RPMI7951 (cell line): Measurements from ENCODE around the gene COX5B. TPM values are rescaled to one million over a fixed set of nuclear protein-coding genes. Genes with fewer than 3 reads are reported as not detected.
"Not testable (repeated sequence)": the region's sequence is repeated elsewhere in the genome, so short reads cannot be mapped to it uniquely, and the experiment has no call there.

Experiments
- DNase-seq: peaks from one replicate; pipeline ENCODE4 v3.0.0-alpha.2; 2012; ENCODE audit warnings: low read depth
- total RNA-seq: library from RNA; depleted of rRNA; stranded (reverse); fragments of >200 nt; shearing (Covaris generic); gene quantifications from 2 replicates; pipeline ENCODE4 v1.2.3, GENCODE V29; 2014; rRNA removed

The COX5B gene, protein sequence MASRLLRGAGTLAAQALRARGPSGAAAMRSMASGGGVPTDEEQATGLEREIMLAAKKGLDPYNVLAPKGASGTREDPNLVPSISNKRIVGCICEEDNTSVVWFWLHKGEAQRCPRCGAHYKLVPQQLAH
- total RNA-seq, result 800 and 979 TPM in 2 replicates

DNA sequence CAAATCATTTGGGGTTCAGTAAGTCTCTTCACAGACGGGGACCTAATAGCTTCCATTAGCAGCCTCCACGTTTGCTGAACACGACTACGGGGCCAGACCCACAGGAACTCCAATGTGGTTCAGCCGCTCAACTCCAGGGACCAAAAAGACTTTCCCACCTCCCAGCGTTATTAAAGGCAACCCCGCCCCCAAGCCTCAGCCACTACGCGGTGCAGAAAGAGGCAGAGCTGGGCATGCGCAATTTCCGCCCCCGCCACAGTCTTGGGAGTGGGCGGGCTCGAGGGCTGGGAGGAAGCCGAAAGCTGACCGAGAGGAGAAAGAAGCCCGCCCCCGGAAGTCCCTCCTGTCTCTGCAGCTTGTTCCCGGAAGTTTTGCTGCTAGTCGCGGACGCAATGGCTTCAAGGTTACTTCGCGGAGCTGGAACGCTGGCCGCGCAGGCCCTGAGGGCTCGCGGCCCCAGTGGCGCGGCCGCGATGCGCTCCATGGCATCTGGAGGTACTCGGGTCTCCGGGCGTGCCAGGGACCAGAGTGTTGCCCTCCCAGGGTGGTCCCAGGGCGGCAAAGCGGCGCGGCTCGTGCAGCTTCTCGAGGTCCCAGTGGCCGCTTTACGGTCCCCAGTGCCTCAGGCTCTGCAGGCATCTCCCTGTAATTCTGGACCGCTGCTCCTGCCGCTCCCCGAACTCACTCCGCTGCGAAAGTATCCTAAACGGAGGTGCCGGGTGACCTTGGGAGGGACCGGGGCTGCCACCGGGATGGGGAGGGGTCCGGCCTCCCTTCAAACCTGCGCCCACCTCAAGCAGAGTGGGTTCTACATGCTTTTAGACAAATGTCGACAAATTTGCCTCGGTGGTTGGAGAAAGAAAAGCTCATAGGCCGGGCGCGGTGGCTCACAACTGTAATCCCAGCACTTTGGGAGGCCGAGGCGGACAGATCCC lies at the start of gene COX5B:
COX5B (plus strand) TSS at position 368 of the 935 bp plus-strand sequence; CDS start at position 393, 25 bp downstream.
- DNase-seq, result peak; percentile 98

DNA sequence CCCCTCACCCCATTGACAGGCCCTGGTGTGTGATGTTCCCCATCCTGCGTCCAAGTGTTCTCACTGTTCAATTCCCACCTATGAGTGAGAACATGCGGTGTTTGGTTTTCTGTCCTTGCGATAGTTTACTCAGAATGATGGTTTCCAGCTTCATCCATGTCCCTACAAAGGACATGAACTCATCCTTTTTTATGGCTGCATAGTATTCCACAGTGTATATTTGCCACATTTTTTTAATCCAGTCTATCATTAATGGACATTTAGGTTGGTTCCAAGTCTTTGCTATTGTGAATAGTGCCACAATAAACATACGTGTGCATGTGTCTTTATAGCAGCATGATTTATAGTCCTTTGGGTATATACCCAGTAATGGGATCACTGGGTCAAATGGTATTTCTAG lies 49.7 kb upstream of the COX5B start:
- DNase-seq, result not testable (repeated sequence)

DNA sequence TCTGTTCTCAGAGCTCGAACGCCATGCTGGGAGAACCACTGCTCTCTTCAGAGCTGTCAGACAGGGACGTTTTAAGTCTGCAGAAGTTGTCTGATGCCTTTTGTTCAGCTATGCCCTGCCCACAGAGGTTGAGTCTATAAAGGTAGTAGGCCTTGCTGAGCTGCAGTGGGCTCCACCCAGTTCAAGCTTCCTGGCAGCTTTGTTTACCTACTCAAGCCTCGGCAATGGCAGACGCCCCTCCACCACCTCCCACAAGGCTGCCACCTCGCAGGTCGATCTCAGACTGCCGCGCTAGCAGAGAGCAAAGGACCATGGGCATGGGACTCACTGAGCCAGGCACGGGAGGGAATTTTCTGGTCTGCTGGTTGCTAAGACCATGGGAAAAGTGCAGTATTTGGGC lies 44.3 kb upstream of the COX5B start:
- not testable (repeated sequence) for DNase-seq

DNA sequence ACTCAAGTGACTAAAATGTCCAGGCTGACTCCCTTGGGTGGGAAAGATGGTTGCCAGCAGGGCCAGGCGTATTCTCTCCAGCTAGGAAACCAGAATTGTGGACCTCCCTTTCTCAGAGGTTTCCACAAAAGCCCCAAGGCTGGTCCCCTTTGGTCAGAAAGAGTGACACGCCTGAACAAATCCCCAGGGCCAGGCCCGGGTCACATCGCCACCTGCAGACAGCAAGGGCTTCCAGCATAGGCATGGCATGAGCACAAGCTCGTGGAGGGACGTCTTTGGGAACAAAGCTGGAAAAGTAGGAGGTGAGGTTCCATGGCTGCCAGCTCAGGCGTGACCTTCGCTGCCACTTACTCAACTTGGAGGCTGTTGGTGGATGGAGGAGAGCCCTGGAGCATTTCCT lies 40.8 kb upstream of the COX5B start:
- DNase-seq, result not testable (repeated sequence)

DNA sequence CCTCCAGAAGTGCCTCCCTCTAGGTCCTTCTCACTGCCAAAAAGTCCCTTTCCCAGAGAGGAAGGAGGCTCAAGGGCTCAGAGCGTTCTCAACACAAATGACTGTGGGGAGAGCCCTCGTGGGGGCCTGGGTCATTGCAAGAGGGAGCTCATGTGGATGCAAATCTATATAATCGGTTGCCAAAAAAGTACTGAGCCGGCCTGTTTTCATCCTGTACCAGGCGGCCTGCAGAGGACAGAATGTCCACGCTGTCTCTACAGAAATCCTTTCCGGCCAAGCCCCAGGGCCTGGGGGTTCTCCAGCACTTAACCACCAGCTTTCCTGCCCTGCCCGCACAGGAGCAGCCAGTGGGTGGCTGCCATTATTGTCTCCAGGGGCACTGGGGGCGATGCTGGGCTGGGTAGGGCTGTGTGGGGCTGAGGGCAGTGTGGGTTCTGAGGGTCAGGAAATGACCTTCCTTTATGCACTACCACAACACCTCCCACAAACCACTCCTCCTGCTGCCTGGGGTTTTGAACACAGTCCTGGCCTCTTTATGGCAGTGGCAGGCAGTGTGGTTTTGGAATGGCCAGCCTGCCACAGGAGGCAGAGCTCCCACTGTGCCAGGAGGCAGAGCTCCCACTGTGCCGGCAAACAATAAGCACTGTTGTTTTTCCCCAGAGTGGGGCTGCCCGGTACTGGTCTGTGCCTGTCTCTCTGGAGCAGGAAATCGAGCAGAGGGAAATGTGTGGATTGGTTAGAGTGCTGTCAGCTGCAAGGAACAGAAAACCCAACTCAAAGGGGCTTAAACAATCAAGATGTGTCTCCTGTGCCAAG lies 40.1 kb upstream of the COX5B start:
- DNase-seq, result peak; percentile 28

DNA sequence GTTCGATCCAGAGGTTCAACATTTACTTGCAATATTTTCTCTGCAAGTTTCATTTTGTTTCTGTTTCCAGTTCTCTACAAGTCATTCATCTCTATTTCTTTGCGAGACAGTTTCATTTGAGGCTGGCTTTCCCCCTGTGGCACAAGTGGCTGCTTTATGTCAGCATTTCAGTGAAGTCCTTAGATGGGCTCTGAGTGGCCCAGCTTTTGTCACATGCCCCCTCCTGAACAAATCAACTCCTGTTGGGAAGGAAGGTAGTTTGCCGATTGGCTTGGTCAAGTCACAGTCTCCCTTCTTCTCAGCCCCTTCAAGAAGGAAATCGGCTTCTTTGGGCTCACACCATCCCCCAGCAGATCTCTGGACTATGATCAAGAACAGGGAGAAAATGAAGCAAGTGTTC lies 37.1 kb upstream of the COX5B start:
- DNase-seq, result not testable (repeated sequence)

DNA sequence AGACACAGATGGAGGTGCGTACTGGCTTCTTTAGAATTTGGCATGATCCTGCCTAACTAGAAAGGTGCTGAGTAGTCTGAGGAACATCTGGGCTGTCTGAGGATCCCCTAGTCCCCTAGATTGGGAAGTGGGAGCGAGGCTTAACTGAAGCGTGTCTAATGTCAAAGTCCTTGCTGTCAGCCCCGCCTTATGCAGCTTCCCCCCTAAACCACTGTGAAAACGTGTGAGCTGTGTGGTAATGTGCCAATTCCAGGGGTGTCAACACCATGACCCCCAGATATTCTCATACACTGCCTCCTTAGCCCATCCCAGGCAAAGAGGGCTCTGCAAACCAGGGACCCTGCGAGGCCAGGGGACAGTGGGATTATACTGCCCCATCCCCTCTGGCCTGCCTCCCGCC lies 34.0 kb upstream of the COX5B start:
- DNase-seq, result not testable (repeated sequence)

DNA sequence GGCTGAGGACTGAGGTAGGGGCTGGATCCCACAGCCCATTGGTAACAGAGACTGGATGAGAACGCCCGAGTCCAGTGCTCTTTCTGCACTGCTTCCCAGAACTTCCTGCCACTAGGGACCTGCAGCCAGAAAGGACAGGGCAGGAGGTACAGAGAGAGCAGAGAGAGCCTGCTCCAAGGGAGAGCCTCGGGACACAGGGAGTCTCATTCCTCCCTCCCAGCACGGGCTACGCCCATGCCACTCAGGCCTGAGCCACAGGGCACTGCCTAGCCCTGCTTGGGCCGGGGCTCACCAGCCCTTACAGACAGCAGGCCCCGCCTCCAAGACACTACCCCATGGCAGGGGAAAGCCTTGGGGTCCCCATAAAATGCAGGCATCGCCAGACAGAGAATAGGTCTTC lies 30.1 kb upstream of the COX5B start:
- not testable (repeated sequence) for DNase-seq

DNA sequence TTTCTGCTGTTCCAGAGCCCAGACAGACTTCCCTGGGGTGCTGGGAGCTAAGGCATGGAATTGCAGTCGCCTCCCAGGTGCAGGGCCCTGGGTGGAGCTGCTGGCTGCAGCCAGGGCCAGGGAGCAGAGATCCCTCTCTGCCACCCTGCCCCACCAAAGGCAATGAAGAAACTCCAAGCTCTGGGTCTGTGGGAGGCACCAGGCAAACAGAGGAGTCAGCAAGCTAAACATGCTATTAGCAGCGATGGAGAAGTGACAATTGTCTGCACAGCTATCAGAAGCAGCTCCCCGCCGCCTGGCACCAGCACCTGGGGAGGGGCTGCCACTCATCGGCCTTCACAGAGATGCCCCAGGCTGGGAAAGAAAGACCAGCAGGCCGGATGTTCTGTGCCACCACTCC lies 28.0 kb upstream of the COX5B start:
- no peak for DNase-seq

DNA sequence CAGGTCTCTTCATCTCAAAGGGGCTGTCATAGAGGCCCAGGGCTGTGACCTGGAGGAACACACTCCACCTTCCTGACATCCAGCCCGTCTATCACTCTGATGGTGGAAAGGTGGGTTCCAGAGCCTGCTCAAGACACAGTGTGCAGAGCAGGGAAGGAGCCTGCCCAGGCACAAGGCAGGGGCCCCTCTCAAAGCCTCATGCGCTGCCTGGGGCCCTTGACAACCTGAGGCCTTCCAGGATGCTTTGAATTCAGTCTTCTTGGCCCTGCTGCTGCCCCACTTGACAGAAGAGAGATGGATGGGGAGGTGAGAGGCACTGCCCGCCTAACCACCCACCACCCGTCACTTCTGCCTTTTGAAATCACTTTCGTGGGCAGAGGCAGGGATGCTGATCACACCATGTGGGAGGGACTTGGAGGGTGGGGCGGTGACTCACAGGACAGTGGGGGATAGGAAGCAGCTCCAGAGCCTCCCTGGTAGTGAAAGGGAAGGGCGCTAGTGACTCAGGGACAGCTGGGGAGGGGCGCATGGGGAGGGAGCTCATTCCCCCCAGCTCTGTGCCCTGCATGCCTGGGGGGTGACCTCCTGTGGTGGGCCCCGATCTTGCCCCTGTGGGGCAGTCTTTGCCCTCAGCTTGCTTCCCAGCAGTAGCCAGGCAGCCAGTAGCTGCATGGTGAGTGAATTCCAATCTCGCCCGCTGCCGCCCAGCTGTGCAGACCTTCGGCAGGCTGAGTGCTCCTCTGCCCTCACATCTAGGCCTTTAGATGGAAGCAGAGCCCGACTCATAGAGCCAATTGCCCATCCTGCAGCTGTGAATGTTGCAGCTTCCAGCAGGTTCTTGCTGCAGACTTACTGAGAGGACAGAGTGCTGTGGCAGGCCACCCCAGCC lies 26.7 kb upstream of the COX5B start:
- peak; percentile 71 for DNase-seq

DNA sequence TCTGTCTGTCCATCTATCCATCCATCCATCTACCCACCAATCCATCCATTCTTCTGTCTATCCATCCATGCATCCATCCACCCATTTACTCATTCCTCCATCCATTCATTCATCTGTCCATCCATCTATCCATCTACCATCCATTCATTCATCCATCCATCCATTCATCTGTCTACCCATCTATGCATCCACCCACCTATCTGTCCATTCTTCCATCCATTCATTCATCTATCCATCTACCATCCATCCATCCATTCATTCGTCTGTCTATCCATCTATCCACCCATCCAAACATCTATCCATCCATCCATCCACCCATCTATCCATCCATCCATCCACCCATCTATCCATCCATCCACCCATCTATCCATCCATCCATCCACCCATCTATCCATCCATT lies 25.4 kb upstream of the COX5B start:
- DNase-seq, result not testable (repeated sequence)

DNA sequence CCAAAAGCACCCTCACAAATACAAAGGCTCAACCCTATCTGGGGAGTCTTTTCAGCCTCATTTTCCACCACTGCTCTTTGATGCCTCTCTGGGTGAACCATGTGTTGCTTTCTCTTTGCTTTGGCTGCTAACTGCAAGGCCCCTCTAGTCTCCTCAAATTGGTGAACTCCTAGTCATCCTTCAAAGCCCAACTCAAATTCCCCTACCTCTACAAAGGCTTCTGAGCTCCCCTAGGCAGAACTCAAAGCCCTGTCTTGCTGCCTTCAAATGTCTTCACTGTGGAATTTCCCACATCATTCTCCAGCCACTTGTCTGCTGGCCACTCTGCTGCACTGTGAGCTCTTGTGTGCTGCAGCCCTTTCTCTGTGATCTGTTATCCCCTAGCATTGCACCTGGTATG lies 22.9 kb upstream of the COX5B start:
- DNase-seq, result not testable (repeated sequence)

DNA sequence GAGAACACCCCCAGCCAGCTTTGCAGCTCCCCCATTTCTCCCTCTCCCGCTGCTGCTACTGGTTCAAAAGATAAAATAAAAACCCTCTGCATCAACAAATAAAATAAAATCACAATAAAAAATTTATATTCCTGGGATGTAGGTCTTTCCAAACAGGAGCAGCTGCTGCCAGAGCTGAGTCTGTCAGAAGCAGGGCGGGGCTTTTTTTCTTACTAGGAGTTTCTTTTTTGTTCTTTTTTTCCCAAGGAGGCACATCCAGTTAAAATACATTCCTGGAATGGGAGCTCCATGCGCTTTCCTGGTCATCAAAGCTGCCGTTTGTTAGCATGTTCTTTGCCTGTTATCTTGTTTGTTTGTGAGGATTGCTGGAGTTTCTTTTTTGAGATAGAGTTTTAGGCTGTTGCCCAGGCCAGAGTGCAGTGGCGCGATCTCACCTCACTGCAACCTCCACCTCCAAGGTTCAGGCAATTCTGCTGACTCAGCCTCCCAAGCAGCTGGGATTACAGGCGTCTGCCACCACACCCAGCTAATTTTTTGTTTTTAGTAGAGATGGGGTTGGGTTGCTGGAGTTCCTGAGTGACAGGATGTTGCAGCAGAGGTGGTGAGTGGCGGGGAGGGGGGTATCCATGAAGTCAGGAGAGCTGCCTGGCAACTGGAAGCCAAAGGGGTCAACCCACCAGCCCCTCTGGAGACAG lies 20.4 kb upstream of the COX5B start:
- not testable (repeated sequence) for DNase-seq

DNA sequence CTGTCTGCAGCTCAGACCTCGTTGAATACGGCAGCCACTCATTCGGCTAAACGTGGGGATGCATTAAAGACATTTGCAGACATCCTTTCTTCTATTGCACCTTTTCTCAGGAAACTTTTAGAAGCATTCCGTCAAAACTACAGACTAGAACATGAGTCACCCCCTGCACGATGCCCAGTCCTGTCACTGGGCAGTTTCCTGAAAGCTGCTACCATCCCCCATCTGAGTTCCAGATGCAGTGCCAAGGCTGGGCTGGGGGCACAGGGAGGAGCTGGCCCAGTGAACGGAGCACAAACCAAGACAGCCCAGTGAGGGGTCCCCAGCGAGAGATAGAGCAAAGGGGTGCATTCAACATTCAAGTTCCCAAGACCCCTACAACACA lies 19.8 kb upstream of the COX5B start:
- not testable (repeated sequence) for DNase-seq

DNA sequence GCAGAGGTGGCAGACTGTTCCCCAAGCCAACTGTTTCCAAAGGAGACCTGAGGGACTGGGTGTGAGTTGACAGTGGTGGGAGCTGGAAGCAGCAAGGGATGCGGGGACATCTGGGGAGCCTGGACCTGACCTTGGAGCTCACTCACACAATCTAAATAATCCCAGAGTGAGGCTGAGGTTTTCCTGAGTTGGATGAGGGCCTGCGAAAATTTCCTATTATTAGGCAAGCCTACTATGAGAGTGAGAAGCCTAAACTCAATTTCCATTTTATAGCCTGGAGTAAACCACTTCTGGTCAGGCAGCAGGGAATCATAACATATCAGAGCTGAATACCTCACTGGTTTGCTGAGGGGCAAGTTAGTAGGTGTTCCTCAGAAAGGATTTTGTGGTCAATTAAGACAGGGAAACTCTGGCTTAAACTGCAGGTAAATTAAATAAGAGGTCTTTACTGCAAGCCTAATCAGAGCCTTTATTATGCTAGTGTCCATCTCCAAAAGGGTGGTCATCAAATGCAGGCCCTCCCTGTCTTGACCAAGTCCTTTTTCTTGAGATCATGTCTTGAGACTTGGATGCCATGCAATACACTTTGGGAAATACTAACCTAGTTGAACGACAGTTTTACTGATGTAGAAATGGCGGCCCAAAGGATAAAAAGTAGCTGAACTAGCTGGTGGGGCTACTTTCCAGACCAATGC lies 1.7 kb upstream of the COX5B start:
- no peak for DNase-seq

DNA sequence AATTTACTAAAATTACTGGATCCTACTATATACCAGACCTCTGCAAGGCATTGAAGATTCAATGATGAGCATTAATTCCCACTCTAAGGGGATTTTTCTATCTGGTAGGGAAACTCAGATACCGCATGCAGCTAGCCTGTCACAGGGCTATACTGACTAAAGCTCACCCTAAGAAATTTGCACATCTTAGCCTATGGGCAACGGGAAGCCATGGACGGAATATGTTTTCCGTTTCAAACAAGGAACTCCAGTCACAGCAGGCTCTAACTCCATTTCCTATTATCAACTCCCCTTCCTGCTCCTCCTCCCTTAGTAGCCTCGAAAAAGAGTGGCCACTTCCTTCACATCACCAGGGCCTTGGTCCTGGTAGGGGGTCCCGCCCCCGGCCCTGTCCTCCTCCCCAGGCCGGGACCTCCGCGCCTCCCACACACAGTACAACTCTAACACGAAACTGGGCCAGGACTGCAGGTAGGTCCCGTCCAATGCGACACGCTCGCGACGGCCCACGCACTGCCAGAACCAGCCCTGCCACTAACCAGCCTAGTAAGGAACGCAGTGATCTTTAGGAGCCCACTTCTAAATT lies 659 bp upstream of the COX5B start:
- peak; percentile 26 for DNase-seq

DNA sequence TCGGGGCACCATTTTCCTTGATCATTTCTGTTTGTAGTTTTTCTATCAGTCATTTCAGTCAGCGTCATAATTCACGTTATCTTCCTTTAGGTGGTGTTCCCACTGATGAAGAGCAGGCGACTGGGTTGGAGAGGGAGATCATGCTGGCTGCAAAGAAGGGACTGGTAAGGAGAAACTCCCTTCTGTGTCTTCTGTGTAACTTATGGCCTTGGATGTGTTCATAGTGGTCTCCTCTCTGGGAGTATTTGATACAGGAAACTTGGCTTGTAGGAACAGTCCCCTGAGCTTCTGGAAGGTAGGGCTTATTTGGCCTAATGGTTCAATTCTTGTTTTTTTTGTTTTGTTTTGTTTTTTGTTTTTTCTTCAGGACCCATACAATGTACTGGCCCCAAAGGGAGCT lies 1.1 kb downstream of the COX5B start:
- DNase-seq, result no peak

DNA sequence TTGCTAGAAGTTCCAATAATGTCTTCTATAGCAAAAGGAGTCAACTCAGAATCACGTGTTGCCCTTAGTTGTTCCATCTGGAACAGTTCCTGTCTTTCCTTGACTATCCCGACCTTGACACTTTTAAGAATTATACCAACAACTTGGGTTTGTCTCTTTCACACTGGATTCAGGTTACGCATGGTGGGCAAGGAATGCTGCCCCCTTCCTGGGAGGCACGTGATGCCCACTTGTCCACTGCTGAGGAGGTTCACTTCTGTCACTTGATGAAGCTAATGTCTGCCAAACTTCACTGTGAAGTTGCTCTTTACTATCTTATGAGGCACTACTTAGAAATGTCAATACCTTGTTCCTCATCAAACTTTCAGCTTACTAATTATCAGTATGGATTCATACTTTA lies 5.3 kb downstream of the COX5B start:
- DNase-seq, result no peak

DNA sequence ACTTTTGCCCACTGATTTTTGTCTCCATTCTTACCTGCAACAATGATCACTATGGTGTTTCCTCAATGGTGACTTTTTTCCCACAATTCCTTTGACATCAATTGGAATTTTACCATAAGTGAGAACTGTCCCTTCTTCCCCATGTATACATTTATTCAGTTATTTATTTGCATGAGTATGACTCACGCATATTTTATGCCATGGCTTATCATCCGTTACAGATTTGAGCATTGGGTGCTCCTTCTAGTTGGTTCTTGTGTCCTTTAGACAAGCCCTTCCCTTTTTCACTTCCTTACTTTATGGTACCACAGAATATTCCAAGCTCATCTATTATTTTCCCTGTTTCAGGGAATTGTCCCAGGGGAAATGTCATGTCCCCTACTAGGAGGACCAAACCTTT lies 7.6 kb downstream of the COX5B start:
- DNase-seq, result no peak

DNA sequence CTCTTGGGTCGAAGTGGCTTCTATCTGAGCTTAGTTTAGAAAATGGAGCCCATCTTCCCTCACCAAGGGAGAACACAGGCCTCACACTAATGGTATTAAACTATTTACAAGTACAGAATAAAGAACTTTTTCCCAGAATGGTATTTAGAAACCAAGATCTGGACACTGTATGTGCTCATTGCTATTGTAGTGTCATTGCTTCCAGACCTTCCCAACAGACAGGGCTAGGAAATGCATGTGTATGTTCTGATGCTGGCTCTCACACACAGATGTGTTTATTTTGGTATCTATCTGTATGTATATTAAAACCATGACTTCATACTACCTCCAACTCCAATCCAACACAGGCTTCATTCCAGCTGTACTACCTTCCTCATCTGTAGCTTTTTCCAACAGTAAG lies 8.0 kb downstream of the COX5B start:
- DNase-seq, result no peak
